ENCODE measurements around the gene DHRS4L2.
"Not testable (repeated sequence)": the region's sequence is repeated elsewhere in the genome, so short reads cannot be mapped to it uniquely, and the experiment has no call there.

GRCh38 chr14:24018978-24019377 lies 30.2 kb downstream of the DHRS4L2 start:
- TF ChIP-seq, protein P1, sequence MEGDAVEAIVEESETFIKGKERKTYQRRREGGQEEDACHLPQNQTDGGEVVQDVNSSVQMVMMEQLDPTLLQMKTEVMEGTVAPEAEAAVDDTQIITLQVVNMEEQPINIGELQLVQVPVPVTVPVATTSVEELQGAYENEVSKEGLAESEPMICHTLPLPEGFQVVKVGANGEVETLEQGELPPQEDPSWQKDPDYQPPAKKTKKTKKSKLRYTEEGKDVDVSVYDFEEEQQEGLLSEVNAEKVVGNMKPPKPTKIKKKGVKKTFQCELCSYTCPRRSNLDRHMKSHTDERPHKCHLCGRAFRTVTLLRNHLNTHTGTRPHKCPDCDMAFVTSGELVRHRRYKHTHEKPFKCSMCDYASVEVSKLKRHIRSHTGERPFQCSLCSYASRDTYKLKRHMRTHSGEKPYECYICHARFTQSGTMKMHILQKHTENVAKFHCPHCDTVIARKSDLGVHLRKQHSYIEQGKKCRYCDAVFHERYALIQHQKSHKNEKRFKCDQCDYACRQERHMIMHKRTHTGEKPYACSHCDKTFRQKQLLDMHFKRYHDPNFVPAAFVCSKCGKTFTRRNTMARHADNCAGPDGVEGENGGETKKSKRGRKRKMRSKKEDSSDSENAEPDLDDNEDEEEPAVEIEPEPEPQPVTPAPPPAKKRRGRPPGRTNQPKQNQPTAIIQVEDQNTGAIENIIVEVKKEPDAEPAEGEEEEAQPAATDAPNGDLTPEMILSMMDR (IDR thresholded peaks at IDR 0.05) = not testable (repeated sequence)
- TF ChIP-seq EP300 (IDR thresholded peaks at IDR 0.05; ENCODE audit: low read depth); POLR2AphosphoS5 (IDR thresholded peaks at IDR 0.05); POLR2A (IDR thresholded peaks at IDR 0.05): not testable (repeated sequence)

Measured in transverse colon (tissue), 4 donors.